ENCODE data around the gene CYP27C1. TPM values are rescaled to one million over a fixed set of nuclear protein-coding genes. Genes with fewer than 3 reads are reported as not detected.
"Not testable (repeated sequence)": the region's sequence is repeated elsewhere in the genome, so short reads cannot be mapped to it uniquely, and the experiment has no call there.

CYP27C1 gene
- total and polyA plus RNA-seq, 9 of the 15 experiments (the other 6 are each of a cell fraction or from before 2014, with no cell fraction given): not detected

GRCh38 chr2:127224135-127224534, 4.0 kb upstream of the CYP27C1 start:
- H3K9me1 ChIP-seq (ENCODE audit: control insufficient read depth, insufficient read depth, low read length); H3K9me3 ChIP-seq (replicated peaks; ENCODE audit: control insufficient read depth, insufficient read depth, low read depth, low read length); BruUV-seq (replicated peaks); H4K20me1 ChIP-seq (replicated peaks; ENCODE audit: control insufficient read depth, insufficient read depth, low read length); CTCF ChIA-PET (ENCODE audit: low intra/inter-chr PET ratio); H3K4me2 ChIP-seq (ENCODE audit: insufficient read depth, low read length); ATAC-seq; H2AFZ ChIP-seq (ENCODE audit: low read depth, low read length); H3K9ac ChIP-seq (ENCODE audit: insufficient read depth in 1 of 2, low read depth in 2 of 2, low read length in 2 of 2); FAIRE-seq; H3K4me3 ChIP-seq; POLR2A ChIA-PET; H3K79me2 ChIP-seq (ENCODE audit: control insufficient read depth, insufficient read depth, low read length); in situ Hi-C loops (cut with MboI); intact Hi-C loops (cut with micrococcal nuclease); H3K4me1 ChIP-seq (replicated peaks in 1 of 2; ENCODE audit: control insufficient read depth in 2 of 2, insufficient read depth in 2 of 2, low read length in 2 of 2); H3K36me3 ChIP-seq (ENCODE audit: control insufficient read depth, insufficient read depth, low read length); DNase-seq (ENCODE audit: extremely low read depth in 1 of 4, low spot score in 3 of 4); H3K27ac ChIP-seq (ENCODE audit: extremely low read depth, low read depth, low read length): not testable (repeated sequence)
- peaks cover 29 to 60% of the 10 kb centered on the region in 2 experiments for H3K27me3 ChIP-seq (ENCODE audit: control insufficient read depth in 2 of 2, insufficient read depth in 2 of 2, low read length in 2 of 2)
- WGBS (ENCODE audit: insufficient coverage, low coverage, missing lambda C conversion rate): 4% methylated on average over 5 of the region's 5 CpGs
- TF ChIP-seq MEIS2 (IDR thresholded peaks at IDR 0.05; ENCODE audit: partially characterized antibody) (peak; percentile 38), NFIC (IDR thresholded peaks at IDR 0.05) (peak; percentile 51; the same call in 1 of the 2 replicates), CEBPG (CRISPR knock-in tag; IDR thresholded peaks at IDR 0.05) (peak; percentile 68), CEBPG (tag; conservative IDR thresholded peaks at IDR 0.05 in 1 of 2, IDR thresholded peaks at IDR 0.05 in 1 of 2) (peak; percentile 55 to 83; a peak in 3 of 4 replicates), CEBPB (tag; IDR thresholded peaks at IDR 0.05) (peak; percentile 40; the same call in 1 of the 2 replicates)
- TF ChIP-seq, protein P1, sequence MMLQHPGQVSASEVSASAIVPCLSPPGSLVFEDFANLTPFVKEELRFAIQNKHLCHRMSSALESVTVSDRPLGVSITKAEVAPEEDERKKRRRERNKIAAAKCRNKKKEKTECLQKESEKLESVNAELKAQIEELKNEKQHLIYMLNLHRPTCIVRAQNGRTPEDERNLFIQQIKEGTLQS (IDR thresholded peaks at IDR 0.05): peak; percentile 78
- TF ChIP-seq, protein P1 (CRISPR knock-in tag; conservative IDR thresholded peaks at IDR 0.05): not testable (repeated sequence)
